Putamen (tissue), 1 donor: ENCODE data around the gene KLHL41.
A peak's percentile ranks its signal among the peaks of the same experiment; 100 is the strongest.

ENCODE experiments used
- DNase-seq: peaks from one replicate; pipeline ENCODE4 v3.0.0-alpha.2; 2016; ENCODE audit warnings: low spot score

The KLHL41 gene

DNA sequence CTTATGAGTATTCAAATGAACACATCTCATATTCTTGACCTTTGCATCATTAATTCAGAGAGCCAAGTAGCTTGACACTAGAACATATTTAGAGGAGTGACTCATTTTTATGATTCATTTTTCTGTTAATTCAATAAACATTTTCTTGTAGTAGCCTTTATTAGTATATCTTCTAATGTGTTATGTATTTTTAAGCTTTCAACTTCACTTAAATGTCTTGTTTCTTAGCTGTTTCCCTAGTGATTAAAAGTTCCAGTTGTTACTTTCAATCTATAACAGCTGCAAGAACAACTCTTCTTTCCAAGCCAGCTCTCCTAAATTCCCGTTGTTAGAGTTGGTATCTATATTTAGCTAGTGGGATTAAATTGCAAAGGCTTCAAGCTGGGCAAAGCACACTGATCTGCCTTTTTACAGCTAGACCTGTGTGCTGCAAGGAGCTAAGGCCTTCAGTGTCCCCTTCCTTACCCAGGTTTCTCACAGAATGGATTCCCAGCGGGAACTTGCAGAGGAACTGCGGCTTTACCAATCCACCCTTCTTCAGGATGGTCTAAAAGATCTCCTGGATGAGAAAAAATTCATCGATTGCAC is at the start of gene KLHL41:
TSS of gene KLHL41 (plus strand) at position 405 of the 588 bp plus-strand sequence. CDS start at position 482, 77 bp downstream.
- DNase-seq: no peak

DNA sequence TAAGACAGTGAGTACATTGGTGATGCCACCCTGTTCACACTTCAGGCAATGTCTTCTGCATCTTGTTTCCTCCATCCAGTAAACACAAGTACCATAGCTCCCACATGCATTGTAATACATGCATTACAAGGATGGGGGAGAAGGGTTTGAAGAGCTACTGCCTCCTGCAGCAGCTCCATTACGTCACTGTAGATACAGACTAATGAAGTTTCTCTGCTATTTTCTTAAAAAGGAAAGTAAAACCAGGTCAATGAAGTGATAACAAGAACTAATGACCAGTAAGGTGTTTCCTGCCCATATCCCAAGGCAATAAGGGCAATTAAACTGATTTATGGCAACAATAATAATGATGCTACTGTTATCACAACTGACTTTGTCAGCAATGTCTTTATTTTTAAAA is 48.4 kb upstream of the KLHL41 start:
- DNase-seq: no peak

DNA sequence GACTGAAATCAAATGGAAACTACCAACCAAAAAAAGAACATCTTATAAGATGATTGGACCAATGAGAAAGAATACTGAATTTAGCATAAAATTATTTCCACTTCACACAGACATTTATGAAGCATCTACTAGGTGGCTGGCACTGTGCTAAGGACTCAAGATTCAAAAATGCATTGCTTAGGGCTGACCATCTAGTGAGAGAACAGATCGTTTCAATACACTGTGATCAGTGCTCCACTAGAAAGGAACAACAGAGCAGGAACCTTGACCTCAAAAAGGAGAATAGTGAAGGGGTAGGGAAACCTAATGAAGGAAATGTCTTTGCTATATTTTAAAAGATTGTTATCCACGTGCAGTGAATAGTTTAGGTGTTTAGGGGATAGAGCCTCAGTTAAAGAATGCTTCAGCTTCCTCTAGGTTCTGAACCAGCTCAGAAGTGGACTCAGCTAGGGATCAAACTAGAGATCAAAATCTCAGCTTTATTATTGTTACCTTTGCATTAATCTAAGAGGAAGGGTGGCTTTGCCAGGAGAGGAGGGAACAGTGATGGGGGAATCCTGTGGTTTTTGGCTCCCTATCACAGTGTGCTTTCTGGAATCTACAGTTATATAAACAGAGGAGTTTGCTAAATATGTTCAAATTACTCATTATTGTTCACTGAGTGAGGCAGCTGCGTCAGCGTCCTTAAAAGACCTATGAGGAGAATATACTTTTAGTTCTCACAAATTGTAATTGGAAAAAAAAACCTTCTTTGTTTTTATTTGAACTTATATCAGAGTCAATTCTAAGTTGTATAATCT is 46.4 kb upstream of the KLHL41 start:
- DNase-seq: no peak

DNA sequence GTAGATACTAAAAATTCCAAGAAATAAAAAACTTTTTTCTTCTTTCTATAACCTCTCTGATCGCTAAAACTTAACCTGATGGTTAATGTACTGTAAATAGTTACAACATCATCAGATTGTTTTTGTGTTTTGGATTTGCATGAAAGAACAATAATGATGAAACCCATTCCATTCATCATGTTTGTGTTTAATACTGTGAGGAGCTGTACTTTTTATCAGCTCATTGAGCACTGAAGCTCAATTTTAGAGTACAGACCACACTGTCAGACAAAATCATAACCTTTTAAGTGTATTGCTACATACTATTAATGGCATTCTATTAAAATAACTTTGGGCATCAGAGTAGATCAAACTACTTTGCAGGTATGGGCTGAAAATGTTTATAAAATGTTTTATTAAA is 45.0 kb upstream of the KLHL41 start:
- DNase-seq: no peak

DNA sequence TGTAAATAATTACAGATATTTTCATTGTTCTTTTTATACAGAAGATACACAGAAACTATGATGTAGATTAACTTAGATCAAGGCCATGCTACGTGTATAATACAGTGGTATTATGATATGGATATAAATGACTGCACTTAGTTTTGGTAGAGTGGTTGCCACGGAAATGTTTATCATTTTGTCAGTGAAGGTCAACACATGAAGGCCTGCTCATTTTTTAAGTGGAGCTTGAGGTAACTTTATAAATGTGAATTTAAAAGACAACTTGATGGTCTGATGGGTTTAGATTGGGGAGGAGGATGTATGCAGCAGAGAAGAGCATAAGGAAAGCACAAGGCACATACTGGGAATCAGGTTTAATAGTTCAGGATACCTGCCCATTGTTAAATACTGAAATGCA is 44.6 kb upstream of the KLHL41 start:
- no peak for DNase-seq

DNA sequence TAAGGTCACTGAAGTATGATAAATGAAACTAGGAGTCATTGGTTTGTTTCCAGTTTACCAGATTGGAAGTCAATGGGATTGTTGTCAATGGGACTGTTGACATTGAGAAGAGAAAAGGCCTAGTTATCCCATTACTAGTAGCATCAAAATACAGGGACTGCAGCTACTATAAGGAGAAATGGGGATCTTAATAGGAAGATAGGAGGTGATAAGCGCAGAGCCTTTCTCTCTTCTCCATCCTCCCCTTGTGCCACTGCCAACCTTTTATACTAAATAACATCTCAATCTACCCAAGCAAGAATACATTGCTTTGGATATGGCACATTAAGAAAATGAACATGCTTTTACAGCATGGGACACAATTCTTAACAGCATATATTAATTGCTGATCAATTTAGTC is 40.7 kb upstream of the KLHL41 start:
- DNase-seq: no peak

DNA sequence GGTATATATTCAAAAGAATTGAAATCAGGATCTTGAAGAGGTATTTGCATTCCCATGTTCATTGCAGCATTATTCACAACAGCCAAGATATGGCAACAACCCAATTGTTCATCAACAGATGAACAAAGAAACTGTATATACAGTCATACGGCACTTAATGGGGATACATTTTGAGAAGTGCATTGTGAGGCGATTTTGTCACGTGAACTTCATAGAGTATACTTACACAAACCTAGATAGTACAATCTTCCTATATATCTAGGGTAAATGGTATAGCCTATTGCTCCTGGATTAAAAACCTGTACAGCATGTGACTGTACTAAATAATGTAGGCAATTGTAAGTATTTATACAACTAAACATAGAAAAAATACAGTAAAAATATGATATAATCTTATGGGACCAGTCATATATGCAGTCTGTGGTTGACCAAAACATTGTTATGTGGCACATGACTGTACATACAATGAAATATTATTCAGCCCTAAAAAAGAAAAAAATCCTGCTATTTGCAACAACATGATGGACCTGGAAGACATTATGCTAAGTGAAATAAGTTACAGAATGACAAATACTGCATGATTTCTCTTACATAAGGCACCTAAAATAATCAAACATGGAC is 39.4 kb upstream of the KLHL41 start:
- DNase-seq: no peak

DNA sequence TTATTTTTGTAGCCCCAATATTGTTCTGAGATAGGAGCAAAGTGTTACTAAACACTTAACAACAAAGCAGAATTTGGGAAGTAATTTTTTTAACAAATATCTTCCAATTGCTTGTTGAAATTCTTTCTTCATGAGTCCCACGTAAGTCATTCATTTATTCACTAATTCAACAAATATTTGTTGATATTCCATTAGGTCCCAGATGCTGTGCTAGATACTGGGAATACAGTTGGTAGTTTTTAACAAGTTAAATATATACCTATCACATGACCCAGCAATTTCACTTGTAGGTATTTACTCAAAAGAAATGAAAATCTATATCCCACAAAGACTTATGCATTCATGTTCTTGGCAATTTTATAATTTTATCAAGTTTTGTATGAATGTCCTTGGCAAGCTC is 37.3 kb upstream of the KLHL41 start:
- DNase-seq: no peak

DNA sequence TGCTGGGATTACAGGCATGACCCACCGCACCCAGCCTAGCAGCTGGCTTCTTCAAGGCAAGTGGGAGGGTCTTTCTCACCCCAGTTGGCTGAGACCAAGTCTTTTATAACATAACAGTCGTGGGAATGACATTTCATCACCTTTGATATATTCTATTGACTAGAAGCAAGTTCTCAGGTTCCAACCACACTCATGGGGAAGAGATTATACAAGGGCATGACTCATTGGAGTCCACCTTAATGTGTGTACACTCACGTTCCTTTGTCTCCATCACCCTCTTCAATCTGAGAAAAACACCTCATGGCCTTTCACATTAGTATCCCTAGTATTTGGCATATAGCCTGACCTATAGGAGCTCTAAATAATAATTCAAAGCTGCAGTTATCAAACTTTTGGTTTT is 33.0 kb upstream of the KLHL41 start:
- no peak for DNase-seq

DNA sequence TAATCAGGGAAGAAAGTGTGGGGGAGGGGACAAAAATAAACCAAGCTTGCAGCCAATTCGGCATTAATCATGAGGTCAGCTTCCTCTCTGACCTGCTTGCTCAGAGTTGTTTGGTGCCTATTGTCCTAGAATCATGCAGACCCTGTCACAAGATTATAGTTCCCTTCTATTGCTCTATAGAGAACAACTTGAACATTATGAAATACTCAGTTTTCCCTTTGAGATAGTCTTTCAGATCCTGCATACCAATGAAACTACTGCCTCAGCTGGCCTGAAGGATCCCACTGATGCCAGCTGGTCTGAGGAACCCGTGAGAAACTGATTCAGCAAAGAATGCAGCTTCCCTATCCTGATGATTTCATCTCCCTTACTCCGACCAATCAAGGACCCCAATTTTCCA is 31.2 kb upstream of the KLHL41 start:
- no peak for DNase-seq

DNA sequence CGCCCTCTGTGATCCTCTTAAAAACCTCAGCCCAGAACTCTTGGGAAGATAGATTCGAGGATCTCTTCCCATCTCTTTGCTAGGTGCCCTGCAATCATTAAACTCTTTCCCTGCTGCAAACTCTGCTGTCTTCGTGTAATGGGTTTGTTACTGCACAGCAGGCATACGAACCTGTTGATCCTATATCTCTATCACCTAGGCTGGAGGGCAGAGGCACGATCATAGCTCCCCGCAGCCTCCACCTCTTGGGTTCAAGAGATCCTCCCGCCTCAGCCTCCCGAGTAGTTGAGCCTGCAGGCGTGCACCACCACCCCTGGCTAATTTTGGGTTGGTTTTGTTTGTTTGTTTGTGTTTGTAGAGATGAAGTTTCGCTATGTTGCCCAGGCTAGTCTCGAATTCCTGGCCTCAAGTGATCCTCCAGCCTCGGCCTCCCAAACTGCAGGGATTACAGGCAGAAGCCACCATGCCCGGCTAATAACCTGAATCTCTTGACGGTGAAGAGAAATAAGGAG is 30.7 kb upstream of the KLHL41 start:
- no peak for DNase-seq

DNA sequence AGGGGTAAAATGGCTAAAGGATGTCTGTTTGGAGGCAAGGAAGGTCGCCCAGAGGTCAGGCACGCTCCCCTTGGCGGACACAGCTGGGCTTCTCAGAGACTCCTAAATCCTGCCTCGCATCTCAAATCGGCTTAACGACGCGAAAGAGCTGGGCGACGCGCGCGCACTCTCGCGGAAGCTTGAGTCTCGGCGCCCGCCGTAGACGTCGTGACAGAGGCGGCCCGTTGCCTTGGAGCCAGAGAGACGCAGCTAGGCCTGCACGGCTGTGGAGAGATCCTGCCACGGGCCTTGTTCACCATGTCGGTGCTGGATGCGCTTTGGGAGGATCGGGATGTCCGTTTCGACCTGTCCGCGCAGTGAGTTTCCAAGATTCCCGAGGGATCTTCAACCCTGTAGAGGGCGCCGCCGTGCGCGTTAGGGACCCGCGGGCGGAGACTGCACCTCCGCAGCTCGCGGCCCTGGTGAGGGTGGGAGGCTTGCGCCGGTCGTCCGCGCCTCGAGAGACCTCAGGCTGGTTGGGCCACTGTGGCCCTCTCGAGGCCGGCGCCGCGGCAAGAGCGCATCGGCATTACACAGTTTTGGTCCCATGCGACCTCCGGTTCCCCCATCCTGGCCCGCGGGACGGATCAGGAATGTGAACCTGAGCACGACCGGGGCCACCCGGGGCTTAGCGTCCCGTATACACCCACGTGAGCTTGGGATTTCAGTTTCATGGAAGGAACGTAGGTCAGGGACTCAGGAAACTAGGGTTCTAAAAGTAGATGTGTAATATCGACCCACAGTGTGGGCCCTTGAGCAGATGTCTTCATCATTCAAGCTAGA is 30.0 kb upstream of the KLHL41 start, which contains the start of gene BBS5:
TSS of gene BBS5 (plus strand) at position 238 of the 822 bp plus-strand sequence. CDS start at position 298, 60 bp downstream.
- DNase-seq: peak; percentile 83

DNA sequence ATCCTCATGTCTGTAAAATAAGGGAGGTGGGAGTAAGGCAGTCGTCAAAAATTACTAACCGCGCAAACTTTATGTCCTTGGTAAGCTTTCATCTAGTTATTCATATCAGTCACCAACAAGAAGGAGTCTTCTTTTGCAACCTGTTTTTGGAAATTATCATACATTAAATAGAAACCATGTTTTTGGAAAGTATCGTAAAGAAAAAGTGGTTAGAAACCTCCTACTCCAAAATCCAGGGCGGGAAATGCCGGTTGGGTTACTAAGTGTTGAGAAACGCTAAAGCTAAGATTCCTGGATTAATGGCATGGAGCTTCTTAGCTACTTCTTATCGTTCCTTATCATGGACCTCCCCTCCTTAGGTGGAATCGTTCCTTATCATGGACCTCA is 29.4 kb upstream of the KLHL41 start:
- no peak for DNase-seq

DNA sequence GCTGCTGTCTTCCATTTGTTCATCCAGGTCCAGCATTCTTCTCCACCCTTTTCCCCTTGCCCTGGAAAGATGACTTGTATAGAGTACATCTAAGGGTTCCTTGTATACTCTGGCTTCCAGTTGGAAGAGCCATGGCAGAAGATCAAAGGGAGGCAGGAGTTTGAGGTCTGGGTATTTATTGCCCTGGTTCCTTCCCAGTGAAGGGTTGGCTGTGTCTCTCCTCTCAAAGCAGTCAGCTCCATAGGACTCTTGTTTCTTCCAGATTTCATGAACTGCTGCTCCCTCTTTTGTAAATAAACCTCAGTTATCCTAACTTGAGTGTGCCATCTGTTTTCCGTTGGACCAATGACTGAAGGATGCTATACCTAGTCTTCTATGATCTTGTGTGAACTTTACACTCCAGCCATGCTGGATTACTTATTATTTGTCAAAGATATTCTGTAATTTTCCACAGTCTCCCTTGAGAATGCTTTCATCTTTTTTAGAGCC is 23.8 kb upstream of the KLHL41 start:
- DNase-seq: no peak

DNA sequence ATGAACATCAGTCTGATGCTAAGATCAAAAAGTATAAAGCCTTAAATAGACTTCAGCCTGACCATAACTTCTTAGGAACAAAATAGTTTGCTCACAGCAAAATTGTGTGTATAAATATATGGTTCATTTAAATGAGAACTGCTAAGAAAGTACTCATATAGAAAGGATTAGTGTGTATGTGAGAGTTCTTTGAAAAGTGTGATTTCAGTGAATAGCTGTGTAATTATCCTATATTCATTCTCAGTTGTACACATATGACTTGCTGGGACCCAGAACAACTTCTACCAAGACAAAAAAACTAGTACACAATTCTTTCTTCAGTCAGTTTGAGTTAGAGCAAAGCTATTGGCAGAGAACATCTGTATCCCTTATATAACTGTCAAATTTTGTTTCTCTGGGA is 23.0 kb upstream of the KLHL41 start:
- DNase-seq: no peak

DNA sequence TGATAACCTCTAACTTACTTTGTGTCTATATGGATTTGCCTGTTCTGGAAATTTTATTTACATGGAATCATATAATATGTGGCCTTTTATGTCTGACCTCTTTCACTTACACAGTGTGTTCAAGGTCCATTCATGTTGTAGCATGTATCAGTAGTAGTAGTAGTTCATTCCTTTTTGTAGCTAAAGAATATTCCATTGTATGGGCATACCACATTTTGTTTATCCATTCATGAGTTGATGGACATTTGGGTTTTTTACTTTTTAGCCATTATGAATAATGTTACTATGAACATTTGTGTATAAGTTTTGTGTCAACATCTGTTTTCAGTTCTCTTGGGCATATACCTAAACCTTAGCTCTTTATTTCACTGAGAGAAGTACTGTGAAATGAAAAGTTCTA is 18.7 kb upstream of the KLHL41 start:
- DNase-seq: no peak

DNA sequence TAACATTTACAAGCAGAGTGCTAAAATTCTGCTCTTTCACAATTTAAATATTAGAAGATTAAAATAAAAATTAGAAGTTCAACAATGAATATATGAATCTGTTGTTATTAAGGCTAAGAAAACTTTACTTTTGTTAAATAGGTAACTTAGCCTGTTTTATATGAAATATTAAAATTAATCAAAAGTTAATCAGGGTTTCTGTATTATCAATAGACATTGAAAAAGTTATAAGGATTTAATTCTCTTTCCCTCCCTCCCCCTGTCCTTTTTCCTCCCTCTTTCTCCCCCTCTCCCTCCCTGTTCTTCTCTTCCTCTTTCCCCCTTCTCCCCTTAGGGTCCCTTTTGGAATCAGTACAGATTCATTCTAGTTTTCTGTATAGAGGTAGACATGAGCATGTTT is 18.1 kb upstream of the KLHL41 start:
- no peak for DNase-seq

DNA sequence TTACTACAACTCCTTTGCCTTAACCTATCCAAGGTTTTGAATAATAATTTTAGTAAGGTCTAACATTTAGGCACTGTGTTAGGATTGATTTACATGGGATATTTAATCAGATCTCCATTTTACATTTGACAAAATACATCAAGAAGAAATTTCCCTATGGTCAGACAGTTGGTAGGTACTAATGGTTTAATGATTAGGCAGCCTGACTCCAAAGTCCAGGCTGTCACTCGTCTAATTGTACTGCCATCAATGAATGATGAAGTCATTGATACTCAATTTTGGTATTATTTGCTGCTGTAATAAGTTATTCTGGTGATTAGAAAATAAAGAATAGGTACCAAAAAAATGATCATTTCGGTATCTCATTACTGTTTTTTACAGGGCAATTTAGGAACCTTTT is 16.1 kb upstream of the KLHL41 start:
- DNase-seq: no peak

DNA sequence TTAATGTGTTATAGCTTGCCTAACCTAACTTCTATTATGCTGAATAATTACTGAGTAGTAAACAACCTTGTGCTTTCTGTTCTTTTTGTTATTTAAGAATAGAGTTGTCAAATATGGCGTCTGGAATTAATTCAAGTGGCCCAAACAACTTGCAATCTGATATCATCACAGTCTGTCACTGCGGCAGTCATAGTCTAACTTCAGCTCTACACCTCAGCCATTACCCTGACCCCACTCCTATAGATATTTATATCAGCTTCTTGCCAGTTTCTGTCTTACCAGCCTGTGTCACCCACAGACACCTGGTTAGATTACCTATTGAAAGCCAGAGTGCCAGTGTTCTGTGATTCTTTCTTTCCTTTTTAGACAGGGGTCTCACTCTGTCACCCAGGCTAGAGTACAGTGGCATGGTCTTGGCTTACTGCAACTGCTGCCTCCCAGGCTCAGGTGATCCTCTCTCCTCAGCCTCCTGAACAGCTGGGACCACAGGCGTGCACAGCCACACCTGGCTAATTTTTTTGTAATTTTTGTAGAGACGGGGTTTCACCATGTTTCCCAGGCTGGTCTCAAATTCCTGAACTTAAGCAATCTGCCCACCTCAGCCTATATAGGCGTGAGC is 14.1 kb upstream of the KLHL41 start:
- no peak for DNase-seq

DNA sequence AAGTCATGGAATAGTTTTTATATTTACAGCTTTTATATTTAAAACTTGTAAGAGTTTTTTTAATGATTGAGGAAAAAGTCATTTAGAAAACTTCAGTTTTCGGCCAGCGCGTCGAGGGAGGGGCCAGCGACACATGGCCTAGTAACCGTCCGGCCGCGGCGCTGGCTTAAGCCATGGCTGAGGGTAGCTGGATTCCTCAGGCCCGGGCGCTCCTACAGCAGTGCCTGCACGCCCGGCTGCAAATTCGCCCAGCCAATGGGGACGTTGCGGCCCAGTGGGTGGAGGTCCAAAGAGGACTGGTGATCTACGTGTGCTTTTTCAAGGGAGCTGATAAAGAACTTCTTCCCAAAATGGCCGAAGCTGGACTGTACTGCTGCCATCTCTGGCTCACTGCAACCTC is 4.9 kb upstream of the KLHL41 start:
- no peak for DNase-seq

DNA sequence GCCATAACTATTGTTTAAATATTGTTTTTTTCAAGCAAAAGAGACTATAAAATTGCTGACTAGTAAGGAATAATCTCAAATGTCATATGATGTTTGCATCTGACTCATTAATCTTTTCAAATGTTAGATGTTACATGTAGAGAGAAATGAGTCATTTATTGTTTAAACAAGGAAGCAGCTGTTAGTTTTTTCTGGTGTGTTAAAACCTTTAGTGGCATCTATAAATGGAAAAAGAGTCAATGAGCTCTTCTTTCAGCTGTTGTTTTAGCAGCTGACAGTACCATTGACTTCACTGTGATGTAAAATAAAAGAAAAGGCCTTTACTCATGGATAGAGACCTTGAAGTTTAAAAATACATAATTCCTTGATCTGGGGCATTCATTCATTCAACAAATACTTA is 1.8 kb upstream of the KLHL41 start:
- no peak for DNase-seq

DNA sequence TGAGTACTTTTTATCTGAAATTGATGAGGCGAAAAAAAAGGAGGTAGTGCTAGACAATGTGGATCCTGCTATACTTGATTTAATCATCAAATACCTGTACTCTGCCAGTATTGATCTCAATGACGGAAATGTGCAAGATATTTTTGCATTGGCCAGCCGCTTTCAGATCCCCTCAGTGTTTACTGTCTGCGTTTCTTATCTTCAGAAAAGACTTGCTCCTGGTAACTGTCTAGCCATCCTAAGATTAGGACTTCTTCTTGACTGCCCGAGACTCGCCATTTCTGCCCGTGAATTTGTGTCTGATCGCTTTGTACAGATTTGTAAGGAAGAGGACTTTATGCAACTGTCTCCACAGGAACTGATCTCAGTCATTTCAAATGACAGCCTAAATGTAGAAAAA is 453 bp downstream of the KLHL41 start:
- no peak for DNase-seq
